HG02870 (cell line): Measurements from ENCODE around the gene LRRFIP1.
"Not testable (repeated sequence)": the region's sequence is repeated elsewhere in the genome, so short reads cannot be mapped to it uniquely, and the experiment has no call there.

Experiments
- ATAC-seq: cut with Tn5 transposase; IDR thresholded peaks from one replicate; pipeline ENCODE4 v1.9.1; 2021; ENCODE audit warnings: mild to moderate bottlenecking, moderate library complexity; ENCODE audit not compliant: unreplicated experiment

Gene LRRFIP1

DNA sequence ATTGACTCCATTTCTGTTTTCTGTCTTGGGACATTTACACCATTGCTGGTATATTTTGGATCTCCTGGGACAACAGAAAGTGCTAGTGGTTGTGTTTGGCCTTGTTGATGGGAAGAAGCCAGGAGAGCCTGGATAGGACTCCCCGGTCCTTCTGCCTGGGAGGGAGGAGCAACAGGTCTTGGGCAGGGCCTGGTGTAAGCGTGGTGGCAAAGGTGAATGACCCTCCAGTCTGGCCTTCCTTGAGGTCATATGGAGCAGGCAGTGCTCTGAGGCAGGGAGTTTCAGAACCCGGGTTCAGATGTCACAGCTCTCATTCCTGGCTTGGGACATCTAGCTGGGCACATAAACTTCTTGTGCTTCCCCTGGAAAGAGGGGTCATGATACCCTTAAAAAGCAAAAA, 115.2 kb downstream of the LRRFIP1 start:
- ATAC-seq = no peak

DNA sequence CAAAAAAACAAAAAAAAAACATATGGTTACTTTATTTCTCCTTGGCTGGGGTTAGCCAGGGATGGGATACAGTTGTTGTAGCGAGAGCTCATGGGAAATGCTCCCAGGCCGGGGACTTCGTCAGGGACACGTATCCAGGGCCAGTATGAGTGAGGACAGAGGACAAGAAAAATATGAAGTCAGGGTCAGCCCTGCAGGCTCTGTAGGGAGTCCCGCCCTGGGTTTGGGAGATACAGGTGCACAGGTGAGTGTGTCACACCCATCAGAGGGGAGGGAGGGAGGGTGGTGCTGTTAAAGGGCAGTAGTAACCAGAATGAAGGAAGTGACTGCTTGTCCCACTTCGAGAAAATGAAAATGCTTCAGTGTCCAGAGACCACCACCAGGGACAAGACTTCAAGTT, 115.6 kb downstream of the LRRFIP1 start:
- no peak for ATAC-seq

DNA sequence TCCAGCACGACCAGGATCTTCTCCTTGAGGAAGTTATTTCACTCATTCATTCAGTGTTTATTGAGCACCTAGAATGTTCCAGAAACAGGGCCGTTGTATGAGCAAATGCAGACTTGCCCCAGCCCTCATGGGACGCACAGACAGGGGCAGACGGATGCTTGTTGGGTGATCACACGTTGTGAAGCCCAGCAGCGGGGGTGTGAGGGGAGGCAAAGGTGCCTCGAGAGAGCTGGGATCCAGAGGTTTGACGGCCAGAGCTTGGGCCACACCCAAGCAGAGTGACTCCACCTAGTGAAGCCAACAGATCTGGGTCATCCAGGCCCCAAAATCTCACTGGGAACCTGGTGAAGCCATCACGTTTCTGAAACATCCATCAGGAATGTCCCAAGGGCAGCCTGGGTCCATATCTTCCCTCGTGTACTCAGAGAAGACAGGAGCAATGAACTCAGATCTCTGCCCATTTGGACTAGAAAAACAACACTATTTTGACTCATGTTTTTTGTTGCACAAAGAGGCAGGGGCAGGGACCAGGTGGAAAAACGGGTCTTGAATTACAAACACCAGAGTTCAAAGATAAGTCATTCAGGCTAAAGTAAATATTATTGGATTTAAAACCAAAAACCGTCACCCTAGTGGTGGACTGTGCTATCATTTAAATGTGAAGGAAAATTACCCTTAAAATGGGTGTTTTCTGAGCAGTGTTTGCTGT, 116.3 kb downstream of the LRRFIP1 start:
- no peak for ATAC-seq

DNA sequence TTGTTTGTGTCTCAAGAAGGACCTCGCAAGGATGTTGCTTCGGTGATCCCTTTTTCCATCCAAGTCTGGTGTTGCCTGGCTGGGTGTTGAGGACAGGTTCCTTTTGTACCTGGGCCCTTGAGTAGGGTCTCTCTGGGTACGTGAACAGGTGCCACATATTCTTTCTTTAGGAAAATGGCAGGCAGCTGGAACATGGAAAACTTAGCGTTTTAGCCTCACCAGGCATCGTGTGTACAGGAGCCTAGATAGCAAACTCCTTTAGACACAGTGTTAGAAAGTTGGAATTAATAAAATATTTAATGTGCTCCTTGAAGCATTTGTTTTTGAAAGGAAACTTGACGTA, 116.9 kb downstream of the LRRFIP1 start:
- ATAC-seq = no peak

DNA sequence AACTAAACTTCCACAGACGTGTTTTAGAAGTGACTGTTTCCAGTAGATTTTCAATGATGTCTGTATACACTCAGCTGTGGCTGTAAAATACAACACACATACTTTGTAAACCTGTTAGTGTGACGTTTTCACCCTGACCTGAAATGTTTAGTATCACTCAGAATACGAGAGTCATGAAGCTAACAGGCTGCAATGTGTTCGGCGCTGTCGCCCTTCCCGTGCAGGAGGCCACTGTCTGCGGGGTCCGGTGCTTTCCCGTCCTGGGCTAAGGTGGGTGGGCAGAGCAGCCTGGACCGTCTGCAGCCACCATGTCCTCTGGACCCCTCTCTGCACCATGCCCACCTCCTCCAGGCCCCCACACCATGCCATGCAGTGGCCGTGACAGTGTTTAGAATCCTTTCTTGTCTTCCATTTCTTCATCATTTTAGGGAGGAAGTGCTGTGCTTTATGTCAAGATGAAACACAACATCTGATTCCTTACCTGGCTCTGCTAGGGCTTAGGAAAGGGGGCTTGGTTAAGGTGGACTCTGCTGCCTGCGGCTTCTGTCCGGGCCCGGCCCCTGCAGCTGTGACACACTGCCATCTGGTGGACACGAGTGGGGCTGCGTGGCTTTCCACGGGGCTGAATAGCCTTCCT, 117.3 kb downstream of the LRRFIP1 start:
- no peak for ATAC-seq

DNA sequence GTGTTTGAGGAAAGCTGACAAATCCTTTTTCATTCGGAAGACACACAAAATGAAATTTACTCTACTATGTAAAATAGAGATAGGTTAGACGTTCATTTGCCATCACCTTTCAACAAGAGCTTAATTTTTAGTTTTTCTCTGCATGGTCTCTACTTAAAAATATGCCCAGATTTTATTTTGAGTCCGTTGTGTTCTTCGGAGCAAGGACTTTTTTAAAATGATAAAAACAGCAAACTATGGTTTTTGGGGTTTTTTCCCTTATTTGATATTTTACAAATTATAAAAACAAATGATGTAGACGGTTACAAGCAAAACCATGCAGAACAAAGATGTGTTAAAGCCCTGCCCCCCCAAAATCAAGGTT, 117.8 kb downstream of the LRRFIP1 start:
- no peak for ATAC-seq

DNA sequence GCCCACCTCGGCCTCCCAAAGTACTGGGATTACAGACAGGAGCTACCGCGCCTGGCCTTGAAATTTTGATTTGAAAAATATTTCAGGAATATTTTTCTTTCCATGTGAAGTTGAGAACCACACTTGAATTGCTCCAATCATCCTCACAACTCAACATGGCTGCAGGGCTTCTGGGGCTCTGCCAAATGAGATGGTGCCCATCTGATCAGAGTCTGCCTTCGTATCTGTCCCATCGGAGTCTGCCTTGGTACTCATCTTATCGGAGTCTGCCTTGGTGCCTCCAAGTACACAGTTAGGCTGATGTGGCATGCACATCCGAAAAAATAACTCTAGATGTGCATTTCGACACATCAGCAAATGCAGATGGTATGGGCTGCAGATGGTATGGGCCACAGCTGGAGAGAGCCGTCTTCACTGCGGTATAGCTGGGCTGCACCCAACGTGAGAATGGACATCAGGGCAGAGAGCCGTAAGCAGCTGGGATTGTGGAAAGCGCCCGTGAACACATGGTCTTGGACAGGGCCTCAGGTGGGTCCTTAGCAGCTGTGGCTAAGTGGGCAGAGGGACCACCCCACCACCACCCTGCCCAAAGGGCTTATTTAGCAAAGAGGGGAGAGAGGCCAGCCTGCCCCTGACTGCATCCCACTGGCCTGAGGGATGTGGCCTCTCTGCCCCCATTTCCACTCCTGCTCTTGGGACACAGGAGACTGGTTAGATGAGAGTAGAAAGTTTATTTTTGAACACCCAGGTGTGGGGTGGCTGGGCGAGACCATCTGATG, 119.1 kb downstream of the LRRFIP1 start:
- ATAC-seq = no peak

DNA sequence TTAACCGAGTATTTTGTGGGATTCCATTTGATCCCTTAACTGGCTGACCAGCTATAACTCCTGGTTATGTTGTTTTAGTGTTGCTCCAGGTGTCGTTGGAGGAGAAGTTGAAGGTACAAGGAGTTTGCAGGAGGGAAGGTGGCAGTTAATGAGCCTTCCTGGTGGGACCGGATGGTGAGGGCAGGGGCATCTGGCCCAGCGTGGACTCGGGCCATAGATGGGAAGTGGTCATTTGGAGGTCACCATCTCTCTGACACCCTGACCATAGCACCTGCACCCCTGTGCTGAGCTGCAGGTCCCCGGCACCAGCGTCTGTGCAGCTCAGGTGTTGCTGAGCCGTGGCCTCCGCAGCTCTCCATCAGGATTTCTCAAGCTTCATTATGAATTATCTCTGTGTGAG, 119.8 kb downstream of the LRRFIP1 start:
- ATAC-seq = no peak

DNA sequence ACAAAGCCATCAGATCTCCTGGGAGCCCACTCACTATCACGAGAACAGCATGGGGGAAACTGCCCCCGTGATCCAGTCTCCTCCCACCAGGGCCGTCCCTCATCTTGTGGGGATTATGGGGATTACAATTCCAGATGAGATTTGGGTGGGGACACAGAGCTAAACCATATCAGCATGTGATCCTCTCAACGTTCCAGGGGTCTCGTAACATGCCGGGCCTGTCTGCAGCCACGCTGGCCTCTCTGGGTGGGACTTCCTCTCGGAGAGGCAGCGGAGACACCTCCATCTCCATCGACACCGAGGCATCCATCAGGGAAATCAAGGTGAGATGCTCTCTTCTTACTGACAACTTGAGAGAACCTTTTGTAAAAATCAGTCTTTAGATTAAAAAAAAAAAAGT, 121.6 kb downstream of the LRRFIP1 start:
- no peak for ATAC-seq

DNA sequence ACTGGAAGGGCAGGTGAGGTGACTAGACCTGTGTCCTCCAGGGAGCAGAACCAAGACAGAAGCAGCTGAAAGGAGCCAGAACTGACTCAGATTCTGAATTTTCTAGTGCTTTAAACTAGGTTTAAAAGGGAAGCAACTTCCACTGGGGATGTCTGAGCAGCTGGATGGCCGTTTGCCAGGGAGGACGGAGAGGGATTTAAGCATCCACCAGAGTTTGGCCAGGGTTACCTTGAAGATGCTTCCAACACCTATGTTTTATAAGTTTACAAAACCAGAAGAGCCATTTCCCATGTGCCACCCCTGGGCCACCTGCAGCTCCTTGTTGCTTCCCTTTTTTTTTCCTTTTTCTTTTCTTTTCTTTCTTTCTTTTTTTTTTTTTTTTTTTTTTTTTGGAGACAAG, 122.6 kb downstream of the LRRFIP1 start:
- no peak for ATAC-seq

DNA sequence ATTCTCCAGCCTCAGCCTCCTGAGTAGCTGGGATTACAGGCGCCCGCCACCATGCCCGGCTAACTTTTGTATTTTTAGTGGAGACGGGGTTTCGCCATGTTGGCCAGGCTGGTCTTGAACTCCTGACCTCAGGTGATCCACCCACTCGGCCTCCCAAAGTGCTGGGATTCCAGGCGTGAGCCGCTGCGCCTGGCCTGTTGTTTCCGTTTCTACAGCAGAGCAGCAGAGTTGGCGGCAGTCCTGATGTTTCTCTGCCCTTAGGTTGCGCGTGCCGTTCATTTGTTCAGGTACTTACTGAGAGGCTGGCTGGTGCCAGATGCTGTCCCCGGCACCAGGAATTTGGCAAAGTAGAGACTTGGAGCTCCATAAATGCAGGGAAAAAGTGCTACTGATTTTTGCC, 123.1 kb downstream of the LRRFIP1 start:
- ATAC-seq = not testable (repeated sequence)

DNA sequence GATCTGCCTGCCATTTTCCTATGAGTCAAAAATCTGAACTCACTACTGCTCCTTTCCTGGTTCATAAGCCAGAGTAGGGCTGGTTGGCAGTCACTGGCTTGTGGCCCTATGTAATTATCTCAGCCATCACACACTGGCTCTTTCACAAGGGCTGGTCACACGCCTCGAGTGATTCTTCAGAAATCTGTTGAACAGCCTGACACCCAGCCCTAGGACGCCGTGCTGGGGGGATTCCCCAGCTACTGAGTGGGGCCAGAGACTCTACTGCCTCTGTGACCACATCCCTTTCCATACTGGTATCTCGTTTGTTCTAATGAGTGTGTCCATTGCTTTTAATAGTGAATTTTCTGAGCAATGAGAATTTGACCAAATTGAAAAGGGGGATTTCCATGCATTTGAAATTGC, 125.4 kb downstream of the LRRFIP1 start:
- peak; percentile 99 for ATAC-seq

DNA sequence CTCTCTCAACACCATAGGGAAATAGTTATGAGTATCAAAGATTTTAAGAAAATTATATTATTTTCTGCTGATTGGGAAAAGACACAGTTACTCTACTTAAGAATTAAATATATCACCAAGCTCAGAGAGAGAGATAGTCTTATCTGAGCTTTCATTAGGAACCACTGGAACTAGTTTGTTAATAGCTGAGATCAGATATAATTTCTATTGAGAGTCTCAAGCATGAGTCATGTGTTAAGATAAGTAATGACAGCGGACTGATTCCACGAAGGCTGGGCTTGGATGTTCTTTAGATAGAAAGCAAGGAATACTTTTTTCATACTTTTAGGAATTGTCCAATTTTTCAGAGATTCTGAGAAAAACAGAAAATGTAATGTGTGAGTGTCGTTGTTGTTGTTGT, 126.8 kb downstream of the LRRFIP1 start:
- ATAC-seq = no peak

DNA sequence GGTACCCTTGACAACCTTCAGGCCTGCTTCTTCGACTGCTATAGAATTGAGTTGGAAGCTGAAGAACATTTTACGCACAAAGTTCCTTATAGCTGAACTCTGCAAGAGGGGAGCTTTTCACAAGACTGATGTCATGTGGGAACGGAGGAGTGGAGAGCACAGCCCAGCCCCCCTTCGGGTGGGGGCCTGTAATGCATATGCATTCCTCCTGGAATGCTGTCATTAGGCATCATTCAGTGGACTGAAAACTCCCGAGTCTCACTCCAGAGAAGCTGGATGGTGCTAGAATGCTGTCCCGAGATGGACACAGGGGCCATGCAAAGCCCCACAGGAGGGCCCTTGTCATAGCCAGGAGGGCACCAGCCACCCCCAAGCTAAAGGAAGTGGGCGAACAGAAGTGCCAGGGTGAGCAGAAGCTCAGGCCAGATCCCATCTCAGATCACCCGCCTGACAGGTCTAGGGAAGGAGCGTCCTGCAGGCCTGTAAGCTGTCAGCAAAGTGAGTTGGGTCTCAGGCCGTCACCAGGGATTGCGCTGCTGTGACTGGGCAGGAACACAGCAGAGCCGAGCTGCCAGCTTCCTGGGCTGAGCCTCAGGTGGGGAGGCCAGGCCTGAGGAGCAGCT, 127.3 kb downstream of the LRRFIP1 start:
- ATAC-seq = no peak

DNA sequence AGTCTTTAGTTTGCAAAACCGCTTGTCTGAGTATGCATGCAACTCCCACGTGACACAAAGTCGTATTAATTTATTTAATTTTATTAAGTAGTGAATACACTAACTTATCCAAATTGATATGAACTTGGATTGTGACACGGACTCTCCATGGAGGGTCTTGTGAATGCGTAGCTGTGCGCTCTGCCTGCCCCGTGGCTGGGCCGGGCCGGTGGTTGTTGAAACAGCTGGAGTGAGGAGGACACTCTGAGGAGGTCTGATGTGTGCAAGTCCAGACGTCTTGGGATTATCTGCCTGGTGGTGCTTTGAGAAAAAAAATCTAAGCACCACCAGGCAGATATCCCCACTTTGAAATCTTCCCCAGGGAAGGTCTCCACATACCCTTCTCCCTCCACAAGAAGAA, 130.2 kb downstream of the LRRFIP1 start:
- no peak for ATAC-seq

DNA sequence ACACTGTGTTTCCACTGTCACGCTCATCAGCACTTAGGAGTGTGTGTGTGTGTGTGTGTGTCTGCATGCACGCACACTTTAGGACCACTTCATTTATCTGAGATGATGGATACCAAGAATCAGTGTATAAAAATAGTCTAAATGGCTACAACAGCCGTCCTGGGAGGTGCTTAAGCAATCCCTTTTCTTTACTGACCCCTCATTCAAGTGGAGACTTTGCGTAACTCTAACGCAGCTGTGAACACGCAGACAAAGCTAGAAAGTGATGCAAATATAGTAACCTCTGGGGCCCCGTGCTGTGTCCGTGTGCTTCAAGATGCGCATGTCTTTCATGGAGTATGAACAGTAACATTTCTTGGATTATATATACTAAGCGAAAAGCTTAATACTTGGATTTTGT, 130.8 kb downstream of the LRRFIP1 start:
- no peak for ATAC-seq

DNA sequence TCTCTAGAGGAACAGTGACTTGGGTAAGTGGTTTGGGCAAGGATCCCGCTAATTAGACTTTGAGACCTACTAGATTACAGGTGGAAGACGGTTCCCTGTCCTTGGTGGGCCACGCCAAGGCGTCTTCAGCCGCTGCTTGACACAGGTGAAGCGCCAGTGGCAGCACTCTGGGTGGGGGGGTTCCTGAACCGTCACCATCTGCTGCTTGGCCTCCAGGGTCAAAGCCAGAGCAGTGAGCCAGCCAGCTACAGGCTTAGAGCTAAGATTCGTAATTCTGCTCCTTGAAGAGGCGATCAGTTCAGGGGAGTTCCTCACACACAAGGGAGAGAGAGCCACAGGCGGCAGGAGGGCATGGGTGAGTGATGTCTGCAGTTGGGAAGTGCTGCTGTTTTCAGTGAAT, 131.8 kb downstream of the LRRFIP1 start:
- no peak for ATAC-seq

DNA sequence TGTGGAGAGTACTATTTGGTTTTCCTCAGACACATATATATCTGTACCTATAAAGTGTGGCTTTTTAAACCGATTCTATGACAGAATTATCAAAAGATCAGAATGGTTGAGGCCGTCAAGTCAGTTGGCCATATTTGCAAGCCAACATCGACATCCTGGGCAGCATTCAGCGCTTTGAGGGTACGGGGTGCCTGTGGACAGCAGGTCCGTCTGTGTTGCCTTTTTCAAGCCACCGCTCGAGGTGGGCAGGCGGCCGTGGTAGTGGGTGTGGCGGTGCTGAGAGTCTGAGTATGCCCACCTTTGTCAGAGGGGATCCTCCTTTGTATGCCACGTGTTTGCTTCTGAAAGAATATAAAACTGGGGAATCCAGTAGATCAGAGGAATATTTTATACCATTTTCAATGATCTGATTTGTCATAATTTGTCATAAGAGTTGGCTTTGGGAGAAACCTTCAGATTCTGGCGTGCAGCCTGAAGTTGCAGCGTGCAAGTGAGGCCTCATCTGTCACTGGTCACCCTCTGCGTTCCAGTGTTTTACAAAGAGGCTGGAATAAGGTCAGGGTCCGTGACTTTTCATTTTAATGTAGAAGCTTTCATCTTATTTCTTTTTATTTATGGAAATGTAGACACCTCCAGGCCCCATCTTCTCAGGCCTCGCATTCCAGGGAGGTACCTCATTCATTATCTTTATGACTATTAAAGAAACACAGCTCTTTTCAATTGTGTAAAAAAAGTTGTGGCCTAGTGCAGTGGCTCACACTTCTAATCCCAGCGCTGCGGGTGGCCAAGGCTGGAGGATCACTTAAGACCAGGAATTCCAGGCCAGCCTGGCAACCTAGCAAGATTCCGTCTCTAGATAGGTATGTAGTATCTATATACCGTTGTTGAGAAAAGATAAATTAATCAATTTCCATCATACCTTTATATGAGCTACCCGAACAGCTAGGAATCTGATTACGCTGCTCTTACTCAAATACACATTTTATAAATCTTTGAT, 133.4 kb downstream of the LRRFIP1 start:
- no peak for ATAC-seq

DNA sequence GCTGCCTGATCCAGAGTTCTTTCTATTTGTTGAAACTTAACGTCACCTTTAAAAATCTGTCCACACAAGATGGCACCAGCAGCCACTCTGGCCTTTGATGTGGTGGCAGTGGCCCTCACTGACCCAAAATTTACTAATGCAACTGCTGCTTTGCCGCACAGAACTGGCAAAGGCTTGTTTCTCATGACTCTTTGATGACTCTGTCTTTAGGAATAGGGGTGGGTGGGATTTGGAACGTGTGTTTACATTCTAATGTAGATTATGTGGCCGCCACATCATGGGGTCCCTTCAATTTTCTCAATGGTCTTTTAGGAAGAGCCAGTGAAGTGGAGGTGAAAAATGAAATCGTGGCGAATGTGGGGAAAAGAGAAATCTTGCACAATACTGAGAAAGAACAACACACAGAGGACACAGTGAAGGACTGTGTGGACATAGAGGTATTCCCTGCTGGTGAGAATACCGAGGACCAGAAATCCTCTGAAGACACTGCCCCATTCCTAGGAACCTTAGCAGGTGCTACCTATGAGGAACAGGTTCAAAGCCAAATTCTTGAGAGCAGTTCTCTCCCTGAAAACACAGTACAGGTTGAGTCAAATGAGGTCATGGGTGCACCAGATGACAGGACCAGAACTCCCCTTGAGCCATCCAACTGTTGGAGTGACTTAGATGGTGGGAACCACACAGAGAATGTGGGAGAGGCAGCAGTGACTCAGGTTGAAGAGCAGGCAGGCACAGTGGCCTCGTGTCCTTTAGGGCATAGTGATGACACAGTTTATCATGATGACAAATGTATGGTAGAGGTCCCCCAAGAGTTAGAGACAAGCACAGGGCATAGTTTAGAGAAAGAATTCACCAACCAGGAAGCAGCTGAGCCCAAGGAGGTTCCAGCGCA, 135.2 kb downstream of the LRRFIP1 start:
- not testable (repeated sequence) for ATAC-seq

DNA sequence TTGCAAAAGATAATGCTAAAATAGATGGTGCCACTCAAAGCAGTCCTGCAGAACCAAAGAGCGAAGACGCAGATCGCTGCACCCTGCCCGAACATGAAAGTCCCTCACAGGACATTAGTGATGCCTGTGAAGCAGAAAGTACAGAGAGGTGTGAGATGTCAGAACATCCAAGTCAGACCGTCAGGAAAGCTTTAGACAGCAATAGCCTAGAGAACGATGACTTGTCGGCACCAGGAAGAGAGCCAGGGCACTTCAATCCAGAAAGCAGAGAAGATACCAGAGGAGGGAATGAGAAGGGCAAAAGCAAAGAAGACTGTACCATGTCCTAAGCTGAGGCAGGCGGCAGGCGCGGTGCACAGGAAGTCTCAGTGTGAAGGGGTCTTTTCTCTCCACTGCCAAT, 136.4 kb downstream of the LRRFIP1 start:
- no peak for ATAC-seq
